ENCODE measurements around the gene HOXB3.

The HOXB3 gene

GRCh38 chr17:48600244-48601098, 10.4 kb upstream of the HOXB3 start:
- ATAC-seq (replicated peaks) (no peak), DNase-seq (no peak)
- H3K4me1 Mint-ChIP-seq = peaks cover 25 to 42% of the 10 kb centered on the region in 2 donors
- peaks cover 2 to 4% of the 10 kb centered on the region in 2 donors for H3K36me3 Mint-ChIP-seq
- no peak overlapping the region for H3K4me3 Mint-ChIP-seq
- no peaks in the 10 kb centered on the region for H3K9me3 Mint-ChIP-seq
- no peak overlapping the region for H3K27ac Mint-ChIP-seq
- H3K27me3 Mint-ChIP-seq = peaks cover 88 to 99% of the 10 kb centered on the region in 2 donors

DNA sequence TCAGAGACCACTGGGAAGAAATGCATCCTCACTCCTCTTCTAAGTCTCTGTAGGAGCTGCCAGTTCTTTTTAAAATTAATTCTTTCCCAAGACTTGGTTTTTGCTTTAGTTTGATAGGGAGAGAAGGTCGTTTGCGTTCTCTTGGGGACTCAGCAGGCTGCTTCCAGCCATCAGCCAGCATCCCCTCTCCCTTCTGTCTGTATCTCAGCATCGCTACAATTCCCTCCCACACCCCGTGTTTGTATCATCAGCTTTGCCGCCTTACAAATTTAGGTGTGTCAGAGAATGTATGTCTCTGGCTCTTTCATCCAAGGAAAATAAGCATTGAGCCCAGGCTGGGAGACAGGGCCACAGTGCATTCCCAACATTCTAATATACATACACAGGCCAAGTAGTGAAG, 9.3 kb upstream of the HOXB3 start:
- H3K36me3 Mint-ChIP-seq = peaks cover 2 to 4% of the 10 kb centered on the region in 2 donors
- H3K27ac Mint-ChIP-seq = no peak overlapping the region
- peaks cover 24 to 42% of the 10 kb centered on the region in 2 donors for H3K4me1 Mint-ChIP-seq
- ATAC-seq (replicated peaks) (no peak), DNase-seq (no peak)
- H3K9me3 Mint-ChIP-seq = no peaks in the 10 kb centered on the region
- no peak overlapping the region for H3K4me3 Mint-ChIP-seq
- H3K27me3 Mint-ChIP-seq = peaks cover 86 to 99% of the 10 kb centered on the region in 2 donors

DNA sequence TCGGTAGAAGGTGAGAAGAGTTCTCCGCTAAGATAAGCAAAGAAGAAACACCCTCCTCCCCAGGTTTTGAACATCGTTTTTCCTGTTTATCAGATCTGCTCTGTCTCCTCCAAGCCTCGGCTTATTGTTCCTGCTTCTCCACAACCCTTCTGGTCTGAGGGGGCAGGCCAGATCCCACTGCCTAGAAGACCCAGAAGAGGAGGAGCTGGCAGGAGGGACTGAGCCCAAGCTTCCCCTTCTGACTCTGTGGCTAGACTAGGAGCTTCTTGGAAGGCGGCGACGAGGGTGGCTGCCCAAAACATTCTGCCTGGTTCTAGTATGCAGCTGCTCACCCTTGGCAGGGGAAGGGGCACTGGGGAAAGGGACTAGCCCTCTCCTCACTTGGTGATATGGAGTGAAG, 8.7 kb upstream of the HOXB3 start:
- Mint-ChIP-seq H3K9me3 (no peaks in the 10 kb centered on the region), H3K27me3 (peaks cover 85 to 98% of the 10 kb centered on the region in 2 donors), H3K4me3 (peak overlapping the region in 1 of 2 donors; percentile 81), H3K27ac (no peak overlapping the region), H3K4me1 (peaks cover 25 to 46% of the 10 kb centered on the region in 2 donors), H3K36me3 (peaks cover 2 to 4% of the 10 kb centered on the region in 2 donors)
- DNase-seq = no peak
- no peak for ATAC-seq (replicated peaks)

- H3K27ac Mint-ChIP-seq = peak overlapping the region; percentile 86
- peak overlapping the region; percentile 81 to 85 for H3K4me3 Mint-ChIP-seq
- H3K4me1 Mint-ChIP-seq = peaks cover 30 to 53% of the 10 kb centered on the region in 2 donors
- peaks cover 85 to 98% of the 10 kb centered on the region in 2 donors for H3K27me3 Mint-ChIP-seq
- DNase-seq (no peak), ATAC-seq (replicated peaks) (peak; percentile 47 to 51)
- H3K9me3 Mint-ChIP-seq = no peaks in the 10 kb centered on the region
- peaks cover 2 to 4% of the 10 kb centered on the region in 2 donors for H3K36me3 Mint-ChIP-seq
Measured at GRCh38 chr17:48597778-48598631, 8.0 kb upstream of the HOXB3 start.

DNA sequence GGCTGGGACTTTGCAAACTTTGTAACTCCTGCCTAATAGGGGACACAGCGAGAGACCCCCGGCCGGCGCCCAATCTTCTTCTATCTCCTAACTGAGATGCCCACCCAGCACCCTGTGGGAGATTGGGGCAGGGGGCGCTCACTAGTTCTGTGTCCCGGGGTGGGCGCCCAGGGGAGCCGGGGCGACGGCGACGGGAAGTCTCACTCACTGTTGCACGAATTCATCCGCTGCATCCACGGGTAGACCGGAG, 7.4 kb upstream of the HOXB3 start:
- H3K27me3 Mint-ChIP-seq = peaks cover 86 to 98% of the 10 kb centered on the region in 2 donors
- peak overlapping the region; percentile 81 to 85 for H3K4me3 Mint-ChIP-seq
- ATAC-seq (replicated peaks) (no peak), DNase-seq (no peak)
- peak overlapping the region; percentile 86 for H3K27ac Mint-ChIP-seq
- H3K36me3 Mint-ChIP-seq = peaks cover 2 to 4% of the 10 kb centered on the region in 2 donors
- H3K9me3 Mint-ChIP-seq = no peaks in the 10 kb centered on the region
- H3K4me1 Mint-ChIP-seq = peaks cover 32 to 53% of the 10 kb centered on the region in 2 donors

GRCh38 chr17:48596735-48597527, 6.9 kb upstream of the HOXB3 start:
- DNase-seq (no peak), ATAC-seq (replicated peaks) (no peak)
- Mint-ChIP-seq H3K27ac (peak overlapping the region; percentile 86), H3K4me3 (peak overlapping the region; percentile 81 to 85), H3K27me3 (peaks cover 91 to 98% of the 10 kb centered on the region in 2 donors), H3K36me3 (peaks cover 2 to 4% of the 10 kb centered on the region in 2 donors), H3K9me3 (no peaks in the 10 kb centered on the region), H3K4me1 (peaks cover 33 to 55% of the 10 kb centered on the region in 2 donors)

DNA sequence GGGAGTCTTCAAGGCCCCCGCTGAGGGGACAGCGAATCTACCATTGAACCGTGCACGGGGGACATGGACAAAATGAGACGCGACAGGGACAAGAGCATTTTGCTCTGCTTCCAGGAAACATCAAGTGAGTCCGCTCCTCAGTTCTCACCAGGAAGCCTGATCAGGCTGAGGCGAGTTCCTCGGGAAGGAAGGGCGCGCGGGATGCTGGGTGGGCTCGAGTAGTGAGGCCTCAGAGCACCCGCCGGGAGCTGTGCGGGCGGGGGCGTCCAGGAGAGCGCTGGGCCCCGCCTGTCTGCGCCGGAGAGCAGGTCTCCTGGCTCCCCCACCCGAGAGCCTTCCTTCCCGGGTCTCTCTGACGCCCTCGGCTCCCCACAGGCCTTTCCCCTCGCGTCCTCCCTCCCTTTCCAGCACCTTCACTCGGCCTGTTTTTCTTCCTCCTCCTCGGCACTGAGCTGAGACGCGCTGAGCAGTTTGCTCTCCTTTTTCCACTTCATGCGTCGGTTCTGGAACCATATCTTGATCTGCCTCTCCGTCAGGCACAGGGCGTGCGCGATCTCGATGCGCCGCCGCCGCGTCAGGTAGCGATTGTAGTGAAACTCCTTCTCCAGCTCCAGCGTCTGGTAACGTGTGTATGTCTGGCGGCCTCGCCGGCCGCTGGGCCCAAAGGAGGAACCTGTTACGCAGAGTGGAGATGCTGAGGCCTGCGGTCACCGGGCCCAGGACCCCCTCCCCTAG, 6.1 kb upstream of the HOXB3 start:
- DNase-seq (no peak), ATAC-seq (replicated peaks) (no peak)
- Mint-ChIP-seq H3K36me3 (peaks cover 2 to 4% of the 10 kb centered on the region in 2 donors), H3K4me3 (peak overlapping the region; percentile 81 to 85), H3K9me3 (no peaks in the 10 kb centered on the region), H3K27me3 (peaks cover 91 to 98% of the 10 kb centered on the region in 2 donors), H3K27ac (peak overlapping the region; percentile 49), H3K4me1 (peaks cover 36 to 56% of the 10 kb centered on the region in 2 donors)

DNA sequence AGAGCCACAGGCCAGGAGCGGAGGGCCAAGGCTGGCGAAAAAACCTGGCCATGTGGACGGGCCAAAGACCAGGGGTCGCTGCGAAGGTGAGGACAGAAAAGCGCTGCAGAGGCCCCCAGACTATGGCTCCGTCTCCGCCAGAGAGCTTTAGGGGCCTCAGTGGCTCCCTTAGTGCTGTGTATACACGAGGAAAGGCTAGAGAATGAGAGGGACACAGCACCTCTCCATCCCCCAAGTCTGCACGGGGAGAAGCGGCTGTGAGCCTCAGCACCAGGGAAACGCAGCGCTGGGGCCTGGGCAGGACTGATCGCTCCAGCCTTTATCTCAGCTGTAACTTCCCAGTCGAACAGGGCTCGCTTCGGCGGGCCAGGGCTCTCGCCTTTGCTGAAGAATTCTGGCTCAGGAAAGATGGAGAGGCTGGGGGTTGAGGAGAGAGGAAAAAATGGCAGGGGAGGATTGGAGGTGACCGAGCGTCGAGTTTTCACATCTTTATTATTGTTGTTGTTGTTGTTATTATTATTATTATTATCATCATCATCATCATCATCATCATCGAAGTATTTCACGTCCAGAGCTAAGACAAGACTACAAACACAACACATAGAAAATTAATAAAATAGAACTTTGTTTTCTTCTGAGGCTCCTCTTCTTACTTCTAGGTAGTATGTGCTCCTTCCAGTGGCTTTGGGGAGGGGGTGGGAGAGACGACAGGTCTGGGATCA, 5.4 kb upstream of the HOXB3 start:
- Mint-ChIP-seq H3K27me3 (peaks cover 91 to 98% of the 10 kb centered on the region in 2 donors), H3K4me3 (peak overlapping the region in 1 of 2 donors; percentile 81), H3K36me3 (peaks cover 3 to 5% of the 10 kb centered on the region in 2 donors), H3K4me1 (peaks cover 36 to 58% of the 10 kb centered on the region in 2 donors), H3K9me3 (no peaks in the 10 kb centered on the region), H3K27ac (peak overlapping the region; percentile 73)
- ATAC-seq (replicated peaks) (no peak), DNase-seq (no peak)

DNA sequence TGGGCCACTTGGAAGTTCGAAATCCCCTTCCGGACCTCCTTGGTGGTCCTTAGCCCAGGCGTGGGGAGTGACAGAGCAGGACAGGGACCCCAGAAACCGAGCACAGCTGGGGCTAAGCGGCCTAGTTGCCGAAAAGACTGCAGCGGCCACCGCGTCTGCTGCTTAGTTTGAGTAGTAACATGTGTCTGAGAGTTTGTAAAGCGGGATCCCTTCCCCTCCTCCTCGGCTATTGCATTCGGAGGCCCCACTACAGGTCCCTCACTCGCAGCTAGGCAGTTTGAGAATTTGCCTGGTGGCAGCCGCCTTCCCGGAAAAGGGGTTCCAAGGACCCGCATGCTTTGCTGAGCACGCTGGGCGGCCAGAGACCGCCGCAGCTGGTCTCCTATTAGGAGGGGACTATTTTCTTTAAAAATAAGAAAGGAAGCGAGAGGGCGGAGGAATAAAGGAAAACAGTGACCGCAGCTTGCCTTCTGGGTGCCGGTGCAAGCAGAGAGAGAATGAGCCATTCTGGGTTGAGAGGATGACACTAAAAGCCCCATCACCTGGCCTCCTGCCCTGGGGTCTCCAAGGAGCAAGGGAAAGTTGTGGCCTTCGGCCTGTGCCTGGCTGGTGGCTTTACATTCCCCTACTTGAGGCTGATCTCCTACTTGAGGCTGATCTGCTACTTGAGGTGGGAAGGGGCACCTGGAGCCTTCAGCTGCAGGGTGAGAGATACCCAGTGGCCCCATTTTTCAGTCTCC, 4.7 kb upstream of the HOXB3 start:
- Mint-ChIP-seq H3K36me3 (peaks cover 5 to 8% of the 10 kb centered on the region in 2 donors), H3K9me3 (no peaks in the 10 kb centered on the region), H3K4me3 (no peak overlapping the region), H3K4me1 (peaks cover 42 to 66% of the 10 kb centered on the region in 2 donors), H3K27ac (peak overlapping the region; percentile 73), H3K27me3 (peaks cover 91 to 98% of the 10 kb centered on the region in 2 donors)
- DNase-seq = no peak
- no peak for ATAC-seq (replicated peaks)

- Mint-ChIP-seq H3K36me3 (peaks cover 5 to 8% of the 10 kb centered on the region in 2 donors), H3K4me3 (peak overlapping the region; percentile 75 to 80), H3K27ac (peak overlapping the region; percentile 31), H3K4me1 (peaks cover 43 to 71% of the 10 kb centered on the region in 2 donors), H3K27me3 (peaks cover 89 to 98% of the 10 kb centered on the region in 2 donors), H3K9me3 (no peaks in the 10 kb centered on the region)
- peak; percentile 76 for DNase-seq
- peak; percentile 60 to 64 for ATAC-seq (replicated peaks)
Measured at GRCh38 chr17:48593840-48594537, 3.9 kb upstream of the HOXB3 start.

DNA sequence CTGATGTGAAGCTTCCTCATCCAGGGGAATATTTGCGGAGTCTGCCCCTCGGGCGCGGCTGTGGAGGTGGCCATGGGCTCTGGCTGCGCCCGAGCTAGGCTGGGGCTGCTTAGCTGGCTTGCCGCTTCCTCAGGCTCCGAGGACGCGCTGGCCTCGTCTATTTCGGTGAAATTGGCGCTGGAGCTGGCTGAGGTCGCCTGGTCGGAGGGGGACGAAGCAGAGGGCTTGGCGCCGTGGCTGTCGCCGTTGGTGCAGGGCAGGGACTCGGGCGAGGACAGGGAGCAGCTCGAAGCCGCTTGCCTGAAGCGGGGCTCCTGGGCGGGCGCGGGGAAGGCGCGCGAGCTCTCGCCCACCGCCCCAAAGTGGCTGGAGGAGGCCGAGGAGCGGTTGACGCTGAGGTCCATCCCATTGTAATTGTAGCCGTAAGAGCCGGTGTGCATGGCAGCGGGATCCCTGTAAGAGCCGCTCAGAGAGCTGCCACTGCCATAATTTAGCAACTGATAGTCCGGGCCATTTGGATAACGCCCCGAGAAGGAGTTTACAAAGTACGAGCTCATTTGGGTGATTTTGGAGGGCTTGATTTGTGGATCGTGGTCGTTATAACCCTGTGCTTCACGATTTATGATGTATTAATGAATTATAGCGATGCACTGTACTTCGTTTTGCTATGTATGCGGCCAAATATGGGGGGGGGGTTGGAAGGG, 3.2 kb upstream of the HOXB3 start, which contains the start of gene HOXB5:
HOXB5 (minus strand) TSS at position 654 of the 704 bp plus-strand sequence; CDS start at position 557, 97 bp downstream.
- ATAC-seq (replicated peaks) = peak; percentile 27 to 38
- peaks cover 88 to 98% of the 10 kb centered on the region in 2 donors for H3K27me3 Mint-ChIP-seq
- H3K9me3 Mint-ChIP-seq = no peaks in the 10 kb centered on the region
- peaks cover 5 to 8% of the 10 kb centered on the region in 2 donors for H3K36me3 Mint-ChIP-seq
- no peak for DNase-seq
- peak within 1 kb of the TSS; percentile 83 for H3K27ac Mint-ChIP-seq
- H3K4me3 Mint-ChIP-seq = peak within 1 kb of the TSS; percentile 75 to 80
- peaks cover 41 to 64% of the 10 kb centered on the region in 2 donors for H3K4me1 Mint-ChIP-seq
